NB4 (cell line): ENCODE results near the gene ZC3H14.

Source experiments
- POLR2A ChIP-seq: IDR thresholded peaks from 2 replicates; pipeline ENCODE4 v1.6.1; 2011; ENCODE audit warnings: mild to moderate bottlenecking; ENCODE audit not compliant: insufficient read length; ENCODE audit errors: extremely low read depth
- TF ChIP-seq, protein P1 (sequence below): IDR thresholded peaks from 2 replicates; pipeline ENCODE4 v1.6.1; 2011; ENCODE audit warnings: low read depth, low read length
- TF ChIP-seq, protein P2 (sequence below): IDR thresholded peaks from one replicate; pipeline ENCODE4 v1.5.1; 2012; ENCODE audit warnings: low read depth, low read length

DNA sequence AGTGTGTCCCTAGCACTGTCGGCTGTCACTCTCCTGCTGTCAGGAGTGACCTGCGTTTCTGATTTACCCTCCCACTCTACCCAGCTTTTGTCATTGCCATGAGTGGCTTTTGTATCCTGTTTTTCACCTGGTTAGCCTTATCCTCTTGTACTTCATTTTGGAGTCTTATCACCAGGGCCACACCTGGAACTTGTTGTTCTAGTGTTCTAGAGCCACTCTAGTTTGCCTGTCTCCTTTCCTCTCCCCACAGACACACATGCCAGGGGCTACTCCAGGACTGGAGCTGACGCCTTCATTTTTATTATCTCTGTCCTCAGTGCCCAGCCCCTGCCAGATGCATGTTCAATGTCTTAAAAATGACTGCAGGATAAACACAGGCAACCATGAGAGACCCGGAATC is 34.2 kb downstream of the ZC3H14 start:
- no peak for TF ChIP-seq POLR2A
- TF ChIP-seq, protein P1, sequence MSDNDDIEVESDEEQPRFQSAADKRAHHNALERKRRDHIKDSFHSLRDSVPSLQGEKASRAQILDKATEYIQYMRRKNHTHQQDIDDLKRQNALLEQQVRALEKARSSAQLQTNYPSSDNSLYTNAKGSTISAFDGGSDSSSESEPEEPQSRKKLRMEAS, result no peak
- TF ChIP-seq, protein P2, sequence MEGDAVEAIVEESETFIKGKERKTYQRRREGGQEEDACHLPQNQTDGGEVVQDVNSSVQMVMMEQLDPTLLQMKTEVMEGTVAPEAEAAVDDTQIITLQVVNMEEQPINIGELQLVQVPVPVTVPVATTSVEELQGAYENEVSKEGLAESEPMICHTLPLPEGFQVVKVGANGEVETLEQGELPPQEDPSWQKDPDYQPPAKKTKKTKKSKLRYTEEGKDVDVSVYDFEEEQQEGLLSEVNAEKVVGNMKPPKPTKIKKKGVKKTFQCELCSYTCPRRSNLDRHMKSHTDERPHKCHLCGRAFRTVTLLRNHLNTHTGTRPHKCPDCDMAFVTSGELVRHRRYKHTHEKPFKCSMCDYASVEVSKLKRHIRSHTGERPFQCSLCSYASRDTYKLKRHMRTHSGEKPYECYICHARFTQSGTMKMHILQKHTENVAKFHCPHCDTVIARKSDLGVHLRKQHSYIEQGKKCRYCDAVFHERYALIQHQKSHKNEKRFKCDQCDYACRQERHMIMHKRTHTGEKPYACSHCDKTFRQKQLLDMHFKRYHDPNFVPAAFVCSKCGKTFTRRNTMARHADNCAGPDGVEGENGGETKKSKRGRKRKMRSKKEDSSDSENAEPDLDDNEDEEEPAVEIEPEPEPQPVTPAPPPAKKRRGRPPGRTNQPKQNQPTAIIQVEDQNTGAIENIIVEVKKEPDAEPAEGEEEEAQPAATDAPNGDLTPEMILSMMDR, result no peak
